Common myeloid progenitor, CD34-positive (primary cell): Measurements from ENCODE around the gene MPST.

Experiments
- CTCF ChIA-PET: fragments of 350-600 bp; sonication (Branson Sonifier 250); formaldehyde crosslinking; loops from one replicate; lab custom pipeline; 2021; ENCODE audit warnings: antibody characterized with exemption; lab: Charles Lee
- POLR2A ChIA-PET: fragments of 350-600 bp; sonication (Branson Sonifier 250); formaldehyde crosslinking; loops from one replicate; lab custom pipeline; 2021; ENCODE audit warnings: antibody characterized with exemption; lab: Charles Lee
- DNase-seq, 3 donors: peaks; one replicate each; pipeline versions ENCODE4 v3.0.0 to v3.0.0-alpha.2; 2013
- H3K27ac ChIP-seq, 2 experiments: 1 replicate in 1 of 2; 2 replicates in 1 of 2; pipeline ENCODE4 v1.7.0; 2013; ENCODE audit warnings: inconsistent platforms in 2 of 2, low read length in 2 of 2, mild to moderate bottlenecking in 2 of 2, low read depth in 1 of 2, moderate library complexity in 1 of 2; ENCODE audit not compliant: severe bottlenecking in 2 of 2, insufficient read depth in 1 of 2, poor library complexity in 1 of 2
- H3K27me3 ChIP-seq, 5 experiments: replicated peaks in 2 of 5; 1 replicate in 3 of 5; 2 replicates in 2 of 5; pipeline versions ENCODE4 v1.6.1 to v1.7.0; 2013; ENCODE audit warnings: low read length in 4 of 5, mild to moderate bottlenecking in 2 of 5, moderate library complexity in 2 of 5, inconsistent platforms in 1 of 5; ENCODE audit not compliant: insufficient read depth in 5 of 5, control insufficient read depth in 4 of 5
- H3K36me3 ChIP-seq, 4 experiments: 1 replicate in 2 of 4; 2 replicates in 2 of 4; pipeline versions ENCODE4 v1.6.1 to v1.7.0; 2013; ENCODE audit warnings: low read length in 3 of 4, control low read depth in 1 of 4, mild to moderate bottlenecking in 1 of 4; ENCODE audit not compliant: control insufficient read depth in 4 of 4, insufficient read depth in 4 of 4
- H3K4me1 ChIP-seq, 4 experiments: 1 replicate in 3 of 4; 2 replicates in 1 of 4; pipeline versions ENCODE4 v1.6.1 to v1.7.1; 2013; ENCODE audit warnings: low read length in 3 of 4, mild to moderate bottlenecking in 3 of 4, control low read depth in 1 of 4, inconsistent platforms in 1 of 4, moderate library complexity in 1 of 4; ENCODE audit not compliant: control insufficient read depth in 4 of 4, insufficient read depth in 4 of 4; ENCODE audit errors: control extremely low read depth in 1 of 4
- H3K4me3 ChIP-seq, 7 experiments: 1 replicate in 4 of 7; 2 replicates in 3 of 7; pipeline versions ENCODE4 v1.5.1 to v1.7.0; 2013; ENCODE audit warnings: mild to moderate bottlenecking in 7 of 7, low read length in 6 of 7, moderate library complexity in 6 of 7, inconsistent platforms in 2 of 7, low read depth in 2 of 7, control low read depth in 1 of 7; ENCODE audit not compliant: insufficient read depth in 4 of 7, control insufficient read depth in 1 of 7; ENCODE audit errors: extremely low read depth in 1 of 7
- H3K9me3 ChIP-seq, 5 experiments: 1 replicate in 4 of 5; 2 replicates in 1 of 5; pipeline versions ENCODE4 v1.6.1 to v1.7.1; 2013; ENCODE audit warnings: low read length in 4 of 5, mild to moderate bottlenecking in 2 of 5, inconsistent platforms in 1 of 5, low read depth in 1 of 5, moderate library complexity in 1 of 5; ENCODE audit not compliant: control insufficient read depth in 4 of 5, insufficient read depth in 2 of 5; ENCODE audit errors: control extremely low read depth in 1 of 5
- WGBS: methylation state at CpG from one replicate; pipeline ENCODE4 v1.1.5; 2013; ENCODE audit not compliant: insufficient coverage; 5-methylcytosine and 5-hydroxymethylcytosine counted together

The MPST gene

GRCh38 chr22:36979016-36979910 lies 40.3 kb upstream of the MPST start:
- POLR2A ChIA-PET, result interaction anchor here (0.7 kb wide), 1 partner anchor 72 kb away, joined by 4 read pairs; no protein-coding TSS in a partner anchor

GRCh38 chr22:36981247-36981775 lies 38.2 kb upstream of the MPST start:
- Histone ChIP-seq H3K27ac (no peak overlapping the region), H3K27me3 (peaks cover 0 to 5% (median 0%) of the 10 kb centered on the region in 5 experiments), H3K9me3 (peaks cover 0 to 7% (median 5%) of the 10 kb centered on the region in 5 experiments), H3K4me3 (no peak overlapping the region), H3K4me1 (peaks cover 0 to 9% (median 7%) of the 10 kb centered on the region in 4 experiments), H3K36me3 (no peaks in the 10 kb centered on the region)
- WGBS, result 95% methylated on average over 6 of the region's 16 CpGs
- ChIA-PET CTCF (interaction anchor here (0.8 to 1.2 kb wide), 5 partner anchors 11 to 212 kb away, joined by 3 to 5 read pairs (median 3); no protein-coding TSS in a partner anchor), POLR2A (no interaction called here)
- DNase-seq, result no peak

More at GRCh38 chr22:36979016-36979910, 40.3 kb upstream of the MPST start:
- Histone ChIP-seq H3K27me3 (peaks cover 0 to 3% (median 0%) of the 10 kb centered on the region in 5 experiments), H3K9me3 (no peaks in the 10 kb centered on the region), H3K36me3 (no peaks in the 10 kb centered on the region), H3K27ac (no peak overlapping the region), H3K4me3 (no peak overlapping the region), H3K4me1 (peaks cover 0 to 9% (median 7%) of the 10 kb centered on the region in 4 experiments)
- no peak for DNase-seq
- WGBS, result 100% methylated on average over 4 of the region's 13 CpGs
- CTCF ChIA-PET, result interaction anchor here (0.6 to 4.0 kb wide), 11 partner anchors 10 to 604 kb away, joined by 3 to 29 read pairs (median 4); no protein-coding TSS in a partner anchor

GRCh38 chr22:36982136-36982535 lies 37.4 kb upstream of the MPST start:
- Histone ChIP-seq H3K4me3 (no peak overlapping the region), H3K36me3 (no peaks in the 10 kb centered on the region), H3K27ac (peak overlapping the region in 1 of 2 experiments; percentile 55), H3K9me3 (peaks cover 0 to 7% (median 6%) of the 10 kb centered on the region in 5 experiments), H3K27me3 (peaks cover 0 to 5% (median 0%) of the 10 kb centered on the region in 5 experiments), H3K4me1 (peaks cover 0 to 8% (median 6%) of the 10 kb centered on the region in 4 experiments)
- WGBS, result 57% methylated on average over 1 of the region's 5 CpGs
- ChIA-PET POLR2A (interaction anchor here (0.6 to 1.0 kb wide), 2 partner anchors 121 to 196 kb away, joined by 3 to 4 read pairs; partner anchors contain the start of gene NCF4), CTCF (interaction anchor here (0.7 to 2.1 kb wide), 6 partner anchors 10 to 213 kb away, joined by 3 to 9 read pairs (median 3); no protein-coding TSS in a partner anchor)
- peak; percentile 31 to 69 (median 51) for DNase-seq

DNA sequence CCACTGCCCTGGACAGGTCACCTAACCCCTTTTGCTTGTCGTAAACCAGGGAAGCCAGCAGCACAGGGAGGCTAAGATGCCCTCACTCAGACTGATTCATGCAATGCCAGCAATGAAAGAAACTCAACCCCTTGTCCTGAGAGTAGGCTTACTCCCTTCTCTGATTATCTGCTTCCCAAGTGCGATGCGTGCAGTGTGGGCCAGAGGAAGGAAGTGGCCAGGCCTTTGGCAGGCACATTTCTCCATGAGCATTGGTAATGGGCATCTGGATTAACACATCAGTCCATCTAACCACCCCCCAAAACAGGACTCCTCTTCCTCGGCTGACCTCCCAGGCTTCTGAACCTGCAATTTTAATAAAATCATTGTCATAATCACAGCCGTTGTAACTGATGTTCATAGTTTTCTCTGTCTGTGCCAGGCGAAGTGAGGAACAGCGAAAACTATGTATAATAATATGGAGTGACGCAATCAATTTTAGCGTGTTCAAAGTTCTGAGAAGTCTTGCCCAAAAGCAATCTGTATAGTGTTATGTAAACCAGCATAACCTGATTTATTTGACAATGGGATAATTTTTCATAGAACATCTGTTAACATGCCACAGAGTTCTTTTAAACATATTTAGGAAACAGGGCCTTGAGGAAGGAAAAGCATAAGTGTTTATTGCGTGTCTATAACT lies 34.2 kb upstream of the MPST start:
- Histone ChIP-seq H3K36me3 (no peaks in the 10 kb centered on the region), H3K27ac (no peak overlapping the region), H3K4me1 (no peaks in the 10 kb centered on the region), H3K27me3 (peaks cover 0 to 17% (median 0%) of the 10 kb centered on the region in 5 experiments), H3K4me3 (no peak overlapping the region), H3K9me3 (peaks cover 0 to 7% (median 6%) of the 10 kb centered on the region in 5 experiments)
- no peak for DNase-seq
- 75% methylated on average over 7 of the region's 10 CpGs for WGBS
- CTCF ChIA-PET, result no interaction called here
- POLR2A ChIA-PET, result no interaction called here

DNA sequence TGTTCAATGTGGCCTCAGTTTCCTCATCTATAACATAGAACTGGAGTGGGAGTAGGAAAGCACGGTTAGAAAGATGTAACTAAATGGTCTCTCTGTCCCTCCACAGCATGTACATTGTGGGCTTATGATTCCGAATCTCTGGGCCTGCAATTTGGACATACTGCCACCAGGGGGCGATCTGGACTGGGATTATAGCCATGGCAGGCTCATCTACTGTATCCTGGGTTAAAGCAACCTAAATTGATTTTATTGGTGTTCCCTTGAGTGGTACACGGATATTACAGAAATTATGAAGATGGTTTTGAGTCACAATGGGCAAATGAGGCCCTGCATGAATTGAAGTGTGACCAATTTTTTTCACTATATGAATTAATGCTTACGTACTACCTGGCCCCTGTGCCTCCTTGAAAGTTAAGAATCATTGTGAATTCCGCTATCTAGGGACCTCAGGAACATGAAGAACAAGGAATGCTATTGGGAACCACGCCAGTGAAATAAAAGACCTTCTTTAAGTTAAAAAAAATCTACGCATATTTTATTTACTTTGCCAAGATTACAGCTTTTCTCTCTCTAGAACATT lies 33.2 kb upstream of the MPST start:
- Histone ChIP-seq H3K4me1 (no peaks in the 10 kb centered on the region), H3K27me3 (peaks cover 0 to 26% (median 4%) of the 10 kb centered on the region in 5 experiments), H3K36me3 (no peaks in the 10 kb centered on the region), H3K4me3 (no peak overlapping the region), H3K27ac (no peak overlapping the region), H3K9me3 (peaks cover 0 to 7% (median 6%) of the 10 kb centered on the region in 5 experiments)
- ChIA-PET POLR2A (no interaction called here), CTCF (interaction anchor here (1.0 to 2.0 kb wide), 4 partner anchors 9 to 229 kb away, joined by 3 to 7 read pairs (median 3); no protein-coding TSS in a partner anchor)
- 67% methylated on average over 5 of the region's 8 CpGs for WGBS
- peak; percentile 14 to 54 (median 25) for DNase-seq

DNA sequence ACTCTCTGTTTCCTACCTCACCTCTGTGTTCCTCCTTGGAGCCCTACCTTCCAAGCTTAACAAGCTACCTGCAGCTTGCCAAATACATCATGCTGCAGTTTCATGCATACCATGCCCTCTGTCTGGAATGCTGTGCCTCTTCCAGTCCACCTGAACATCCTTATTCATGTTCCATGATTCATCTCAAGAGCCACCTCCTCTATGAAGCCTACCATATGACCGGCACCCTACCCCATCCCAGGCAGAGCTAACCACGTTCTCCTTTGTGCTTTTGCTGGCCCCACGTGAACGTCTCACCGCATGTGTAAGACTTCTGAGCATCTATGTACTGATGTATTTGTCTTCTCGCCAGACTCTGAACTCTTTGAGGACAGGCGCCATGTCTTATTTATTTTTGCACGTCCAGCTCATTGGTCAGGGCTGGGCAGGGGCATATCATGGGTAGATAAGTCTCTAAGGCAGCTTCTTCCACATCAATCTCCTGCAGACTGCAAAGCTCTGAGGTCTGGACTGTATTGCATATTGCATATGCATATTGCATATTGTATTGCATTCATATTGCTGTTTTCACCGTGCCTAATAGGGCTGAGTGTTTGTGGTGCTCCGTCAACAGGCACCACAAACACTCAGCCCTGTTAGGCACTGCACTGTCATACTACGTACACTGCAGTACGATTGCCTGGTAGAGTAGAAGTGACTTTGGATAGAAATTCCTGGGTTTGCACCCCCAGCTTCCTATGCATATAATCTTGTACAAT lies 31.3 kb upstream of the MPST start:
- ChIA-PET POLR2A (no interaction called here), CTCF (interaction anchor here (0.6 to 2.0 kb wide), 4 partner anchors 9 to 444 kb away, joined by 3 to 7 read pairs (median 4); no protein-coding TSS in a partner anchor)
- no peak for DNase-seq
- Histone ChIP-seq H3K27ac (no peak overlapping the region), H3K27me3 (peaks cover 0 to 25% (median 4%) of the 10 kb centered on the region in 5 experiments), H3K9me3 (peaks cover 0 to 7% (median 6%) of the 10 kb centered on the region in 5 experiments), H3K4me3 (no peak overlapping the region), H3K36me3 (no peaks in the 10 kb centered on the region), H3K4me1 (no peaks in the 10 kb centered on the region)
- 76% methylated on average over 12 of the region's 12 CpGs for WGBS
